GM19372 (cell line): ENCODE data around the gene ZNF669.
"Not testable (repeated sequence)": the region's sequence is repeated elsewhere in the genome, so short reads cannot be mapped to it uniquely, and the experiment has no call there.

Experiments
- ATAC-seq: cut with Tn5 transposase; IDR thresholded peaks from one replicate; pipeline ENCODE4 v1.9.1; 2021; ENCODE audit warnings: mild to moderate bottlenecking, low read depth, moderate library complexity; ENCODE audit not compliant: unreplicated experiment

The ZNF669 gene

GRCh38 chr1:247103859-247104591 lies at the start of gene ZNF669:
TSS of gene ZNF669 (minus strand) at chr1:247104356. CDS start at chr1:247104199, 157 bp downstream.
- ATAC-seq, result peak; percentile 99

GRCh38 chr1:247147781-247148180 lies 43.6 kb upstream of the ZNF669 start:
- no peak for ATAC-seq

GRCh38 chr1:247147120-247147519 lies 43.0 kb upstream of the ZNF669 start:
- not testable (repeated sequence) for ATAC-seq

GRCh38 chr1:247146671-247147070 lies 42.5 kb upstream of the ZNF669 start:
- ATAC-seq, result no peak

GRCh38 chr1:247145279-247145678 lies 41.1 kb upstream of the ZNF669 start:
- ATAC-seq, result no peak

- ATAC-seq, result not testable (repeated sequence)
Measured at GRCh38 chr1:247139557-247139956, 35.4 kb upstream of the ZNF669 start.

GRCh38 chr1:247131236-247131635 lies 27.1 kb upstream of the ZNF669 start:
- ATAC-seq, result no peak

GRCh38 chr1:247127519-247128282 lies 23.5 kb upstream of the ZNF669 start:
- ATAC-seq, result not testable (repeated sequence)

- ATAC-seq, result peak; percentile 54
Measured at GRCh38 chr1:247126601-247127000, 22.4 kb upstream of the ZNF669 start.

GRCh38 chr1:247126166-247126565 lies 22.0 kb upstream of the ZNF669 start:
- ATAC-seq, result peak; percentile 97

GRCh38 chr1:247121382-247121781 lies 17.2 kb upstream of the ZNF669 start:
- ATAC-seq, result no peak

GRCh38 chr1:247120408-247120668 lies 16.2 kb upstream of the ZNF669 start:
- ATAC-seq, result not testable (repeated sequence)

GRCh38 chr1:247119600-247120407 lies 15.6 kb upstream of the ZNF669 start:
- no peak for ATAC-seq

- no peak for ATAC-seq
Measured at GRCh38 chr1:247118946-247119446, 14.8 kb upstream of the ZNF669 start.

GRCh38 chr1:247115545-247115944 lies 11.4 kb upstream of the ZNF669 start:
- no peak for ATAC-seq

- no peak for ATAC-seq
Measured at GRCh38 chr1:247115141-247115510, 11.0 kb upstream of the ZNF669 start.

GRCh38 chr1:247114351-247115140 lies 10.4 kb upstream of the ZNF669 start:
- no peak for ATAC-seq

GRCh38 chr1:247113733-247114271 lies 9.6 kb upstream of the ZNF669 start:
- ATAC-seq, result no peak

- ATAC-seq, result no peak
Measured at GRCh38 chr1:247113094-247113497, 8.9 kb upstream of the ZNF669 start.

GRCh38 chr1:247112479-247112781 lies 8.3 kb upstream of the ZNF669 start:
- ATAC-seq, result no peak
